GM12892 (cell line): ENCODE results near the gene WDR43.

Experiments used
- DNase-seq: peaks from one replicate; pipeline ENCODE4 v3.0.0; 2011; ENCODE audit not compliant: insufficient read length
- FAIRE-seq: peaks from 2 replicates; lab custom pipeline; 2011; peaks lifted over from hg19 to GRCh38; lab: Jason Lieb, UNC
- POLR2A ChIP-seq: IDR thresholded peaks from 2 replicates; pipeline ENCODE4 v1.6.1; 2011; ENCODE audit warnings: low read depth, low read length, control low read depth
- POLR2AphosphoS5 ChIP-seq: IDR thresholded peaks from 2 replicates; pipeline ENCODE4 v1.6.1; 2011; ENCODE audit warnings: low read depth, low read length, control low read depth
- TAF1 ChIP-seq: IDR thresholded peaks from 2 replicates; pipeline ENCODE4 v1.6.1; 2011; ENCODE audit warnings: low read depth, mild to moderate bottlenecking, control low read depth, low read length, borderline replicate concordance

Gene WDR43

GRCh38 chr2:28898048-28898447 lies 3.6 kb downstream of the WDR43 start:
- DNase-seq: no peak
- TF ChIP-seq POLR2AphosphoS5 (no peak), TAF1 (no peak), POLR2A (no peak)
- no peak for FAIRE-seq

- no peak for DNase-seq
- no peak for FAIRE-seq
- TF ChIP-seq POLR2A: no peak
- TF ChIP-seq TAF1: no peak
- TF ChIP-seq POLR2AphosphoS5: no peak
These were observed 6.7 kb downstream of the WDR43 start for GRCh38 chr2:28901202-28901601.

GRCh38 chr2:28901841-28902240 lies 7.4 kb downstream of the WDR43 start:
- TF ChIP-seq POLR2AphosphoS5: no peak
- TF ChIP-seq TAF1: no peak
- TF ChIP-seq POLR2A: no peak
- FAIRE-seq (no peak), DNase-seq (no peak)

GRCh38 chr2:28902584-28902983 lies 8.1 kb downstream of the WDR43 start:
- TF ChIP-seq POLR2A: 0 out of 2 replicates have a peak, but pooled peaks have one; percentile 32
- TF ChIP-seq POLR2AphosphoS5: no peak
- DNase-seq: no peak
- no peak for FAIRE-seq

GRCh38 chr2:28904295-28904694 lies 9.8 kb downstream of the WDR43 start:
- TF ChIP-seq POLR2AphosphoS5 (no peak), TAF1 (no peak), POLR2A (no peak)
- FAIRE-seq: no peak
- DNase-seq: no peak

- no peak for TF ChIP-seq POLR2A
- peak; percentile 58; the same call in 1 of the 2 replicates for TF ChIP-seq POLR2AphosphoS5
- FAIRE-seq (no peak), DNase-seq (no peak)
These were observed 10.5 kb downstream of the WDR43 start for GRCh38 chr2:28904802-28905457.

GRCh38 chr2:28905533-28905932 lies 11.1 kb downstream of the WDR43 start:
- no peak for DNase-seq
- FAIRE-seq: no peak
- no peak for TF ChIP-seq POLR2A
- no peak for TF ChIP-seq TAF1
- no peak for TF ChIP-seq POLR2AphosphoS5

- FAIRE-seq: no peak
- TF ChIP-seq POLR2AphosphoS5 (no peak), POLR2A (no peak)
- DNase-seq: no peak
These were observed 11.9 kb downstream of the WDR43 start for GRCh38 chr2:28906376-28906775.

GRCh38 chr2:28906821-28907220 lies 12.4 kb downstream of the WDR43 start:
- TF ChIP-seq POLR2AphosphoS5 (peak; percentile 49), POLR2A (no peak), TAF1 (no peak)
- FAIRE-seq (no peak), DNase-seq (no peak)

- FAIRE-seq (no peak), DNase-seq (no peak)
- TF ChIP-seq TAF1: no peak
- TF ChIP-seq POLR2A: no peak
- TF ChIP-seq POLR2AphosphoS5: no peak
These were observed 13.7 kb downstream of the WDR43 start for GRCh38 chr2:28908172-28908571.

GRCh38 chr2:28909655-28910353 lies 15.3 kb downstream of the WDR43 start:
- TF ChIP-seq POLR2AphosphoS5: no peak
- no peak for TF ChIP-seq TAF1
- no peak for TF ChIP-seq POLR2A
- DNase-seq (no peak), FAIRE-seq (no peak)

GRCh38 chr2:28915939-28916338 lies 21.5 kb downstream of the WDR43 start:
- DNase-seq (no peak), FAIRE-seq (no peak)
- TF ChIP-seq TAF1 (no peak), POLR2A (no peak), POLR2AphosphoS5 (no peak)

GRCh38 chr2:28926847-28927246 lies 32.4 kb downstream of the WDR43 start:
- no peak for FAIRE-seq
- no peak for DNase-seq
- peak; percentile 66; the same call in 1 of the 2 replicates for TF ChIP-seq POLR2AphosphoS5
- peak; percentile 58 for TF ChIP-seq POLR2A
- TF ChIP-seq TAF1: no peak
